ENCODE measurements around the gene ARHGEF17. TPM values are rescaled to one million over a fixed set of nuclear protein-coding genes. Genes with fewer than 3 reads are reported as not detected.

The ARHGEF17 gene
- total RNA-seq, 3 donors from 2014 or later: 7.6 to 75.8 (median 13.6) TPM

GRCh38 chr11:73372375-73372993 is 64.4 kb downstream of the ARHGEF17 start:
- TF ChIP-seq CTCF (IDR thresholded peaks at IDR 0.05): no peak
- ATAC-seq (no peak), DNase-seq (no peak)
- H3K4me1 ChIP-seq (ENCODE audit: low read depth): no peaks in the 10 kb centered on the region
- no peak overlapping the region for H3K4me3 ChIP-seq
- no peaks in the 10 kb centered on the region for H3K9me3 ChIP-seq
- intact Hi-C loops (cut with DNase I, micrococcal nuclease): no loop called here
- no peaks in the 10 kb centered on the region for H3K36me3 ChIP-seq (ENCODE audit: low read depth)

- DNase-seq (no peak), ATAC-seq (no peak)
- H3K4me3 ChIP-seq: no peak overlapping the region
- no peak for TF ChIP-seq CTCF (IDR thresholded peaks at IDR 0.05)
- no peaks in the 10 kb centered on the region for H3K4me1 ChIP-seq (ENCODE audit: low read depth)
- no peaks in the 10 kb centered on the region for H3K9me3 ChIP-seq
- intact Hi-C loops (cut with DNase I, micrococcal nuclease): no loop called here
- H3K36me3 ChIP-seq (ENCODE audit: low read depth): no peaks in the 10 kb centered on the region
Observed at GRCh38 chr11:73374151-73374550, 66.1 kb downstream of the ARHGEF17 start.

- no peaks in the 10 kb centered on the region for H3K36me3 ChIP-seq (ENCODE audit: low read depth)
- no peak overlapping the region for H3K4me3 ChIP-seq
- no peak for DNase-seq
- no peaks in the 10 kb centered on the region for H3K9me3 ChIP-seq
- H3K4me1 ChIP-seq (ENCODE audit: low read depth): no peaks in the 10 kb centered on the region
- no peak for ATAC-seq
- TF ChIP-seq CTCF (IDR thresholded peaks at IDR 0.05): no peak
- intact Hi-C loops (cut with DNase I, micrococcal nuclease): no loop called here
Observed at GRCh38 chr11:73375830-73376159, 67.7 kb downstream of the ARHGEF17 start.

GRCh38 chr11:73376160-73376802 is 68.2 kb downstream of the ARHGEF17 start, which contains the start of gene RELT:
Gene RELT (plus strand): TSS chr11:73376399. CDS start chr11:73389137, 12,738 bp downstream.
- Histone ChIP-seq H3K4me1 (ENCODE audit: low read depth) (no peaks in the 10 kb centered on the region), H3K36me3 (ENCODE audit: low read depth) (no peaks in the 10 kb centered on the region), H3K4me3 (peak within 1 kb of the TSS; percentile 61), H3K9me3 (no peaks in the 10 kb centered on the region)
- peak; percentile 98 for TF ChIP-seq CTCF (IDR thresholded peaks at IDR 0.05)
- intact Hi-C loops (cut with DNase I, micrococcal nuclease): no loop called here
- ATAC-seq (peak; percentile 96), DNase-seq (peak; percentile 90 to 96 (median 93))

GRCh38 chr11:73376803-73377629 is 68.9 kb downstream of the ARHGEF17 start:
- H3K36me3 ChIP-seq (ENCODE audit: low read depth): no peaks in the 10 kb centered on the region
- no peak for TF ChIP-seq CTCF (IDR thresholded peaks at IDR 0.05)
- H3K4me3 ChIP-seq: peak overlapping the region; percentile 61
- no peaks in the 10 kb centered on the region for H3K4me1 ChIP-seq (ENCODE audit: low read depth)
- intact Hi-C loops (cut with DNase I, micrococcal nuclease): no loop called here
- H3K9me3 ChIP-seq: no peaks in the 10 kb centered on the region
- peak; percentile 52 for ATAC-seq
- peak; percentile 64 to 81 (median 75) for DNase-seq
